NCI-H510A treated with DMSO at 0.1 percent for 48 hours (cell line): ENCODE measurements around the gene ZNF552.

Experiments used
- DNase-seq: peaks from one replicate; lab custom pipeline; 2025; lab: John Stamatoyannopoulos, UW

Gene ZNF552

GRCh38 chr19:57776764-57777296, 37.9 kb downstream of the ZNF552 start:
- no peak for DNase-seq

DNA sequence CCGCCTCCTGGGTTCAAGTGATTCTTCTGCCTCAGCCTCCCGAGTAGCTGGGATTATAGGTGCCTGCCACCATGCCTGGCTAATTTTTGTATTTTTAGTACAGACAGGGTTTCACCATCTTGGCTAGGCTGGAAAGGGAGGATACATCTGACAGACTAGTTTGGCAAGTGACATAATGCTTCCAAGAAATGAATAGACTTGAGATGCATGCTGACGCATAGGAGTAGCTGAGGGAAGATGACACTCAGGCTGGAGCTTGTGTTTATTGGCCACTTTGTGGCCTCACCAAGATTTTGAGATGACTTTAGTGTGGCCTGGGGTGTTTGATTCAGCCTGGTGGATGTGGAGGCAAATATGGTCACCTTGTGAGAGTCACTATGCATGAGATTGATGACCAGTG, 41.2 kb downstream of the ZNF552 start:
- DNase-seq, result no peak

DNA sequence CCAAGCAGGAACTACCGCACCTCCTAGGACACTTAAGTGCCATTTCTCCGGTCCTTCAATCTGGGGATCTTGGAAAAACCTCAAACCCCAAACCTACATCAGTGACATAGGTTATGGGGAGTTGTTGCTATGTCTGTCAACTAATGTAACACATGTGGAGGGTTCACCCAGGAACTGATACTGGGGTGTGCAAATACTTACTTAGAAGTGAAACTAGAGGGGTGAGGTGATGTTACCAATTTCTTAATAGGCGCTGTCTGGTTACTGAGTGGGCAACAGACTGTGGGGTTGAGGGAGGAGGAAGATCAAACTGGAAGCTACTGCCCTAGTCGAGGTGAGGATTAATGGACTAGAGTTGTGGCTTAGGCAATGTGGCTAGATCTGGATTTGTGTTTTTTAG, 43.3 kb downstream of the ZNF552 start:
- no peak for DNase-seq

GRCh38 chr19:57769345-57770131, 45.2 kb downstream of the ZNF552 start, which contains the start of gene ZNF586:
TSS of gene ZNF586 (plus strand) at chr19:57769676. CDS start at chr19:57769843, 167 bp downstream.
- peak; percentile 71 for DNase-seq

- no peak for DNase-seq
Measured at GRCh38 chr19:57759096-57759495, 55.6 kb downstream of the ZNF552 start.

- no peak for DNase-seq
Measured at GRCh38 chr19:57757941-57758340, 56.8 kb downstream of the ZNF552 start.
